Suprapubic skin (tissue), 4 donors: ENCODE results near the gene CRTC2.

Source experiments
- CTCF ChIP-seq, 2 donors: fragments of 200-600 bp in 1 of 2; fragments of 450-650 bp in 1 of 2; sonication (generic) in 1 of 2; IDR thresholded peaks; one replicate each; pipeline ENCODE4 v1.5.1; 2016 to 2019; ENCODE audit warnings: antibody characterized with exemption in 2 of 2, mild to moderate bottlenecking in 1 of 2, moderate library complexity in 1 of 2
- EP300 ChIP-seq: sonication (generic); formaldehyde crosslinking; IDR thresholded peaks from one replicate; pipeline ENCODE4 v1.6.1; 2017; ENCODE audit warnings: antibody characterized with exemption
- POLR2A ChIP-seq, 2 donors: fragments of 450-650 bp; IDR thresholded peaks; one replicate each; pipeline ENCODE4 v1.6.1; 2017; ENCODE audit warnings: antibody characterized with exemption in 2 of 2, mild to moderate bottlenecking in 2 of 2, moderate library complexity in 2 of 2
- POLR2AphosphoS5 ChIP-seq, 3 donors: sonication (generic); formaldehyde crosslinking; IDR thresholded peaks; one replicate each; pipeline ENCODE4 v1.6.1; 2017; ENCODE audit warnings: antibody characterized with exemption in 3 of 3

- no peak for TF ChIP-seq CTCF (IDR thresholded peaks at IDR 0.05)
- TF ChIP-seq POLR2A (IDR thresholded peaks at IDR 0.05) = no peak
- no peak for TF ChIP-seq EP300
- TF ChIP-seq POLR2AphosphoS5 (IDR thresholded peaks at IDR 0.05) = no peak
Measured at GRCh38 chr1:153957744-153958110, 685 bp downstream of the CRTC2 start.
